HepG2 (cell line): ENCODE results near the gene DLG2. TPM values are rescaled to one million over a fixed set of nuclear protein-coding genes. Genes with fewer than 3 reads are reported as not detected.

ENCODE experiments used
- ATAC-seq: fragments of 200-7000 bp; cut with Tn5 transposase; 3 replicates; pipeline ENCODE4 v1.9.1; 2020; ENCODE audit warnings: mild to moderate bottlenecking, moderate library complexity
- BruUV-seq: library from RNA; stranded (reverse); fragments of 400-500 nt; replicated peaks from 2 replicates; lab custom pipeline; 2021; lab: Mats Ljungman, UMichigan
- CTCF ChIA-PET: fragments of 300-600 bp; formaldehyde crosslinking; extraction: SDS; loops from one replicate; lab custom pipeline; 2021; ENCODE audit warnings: low total read pairs, inconsistent platforms, low intra/inter-chr PET ratio; lab: Yijun Ruan, JAX
- POLR2A ChIA-PET: fragments of 350-600 bp; sonication (Branson Sonifier 250); formaldehyde crosslinking; loops from one replicate; lab custom pipeline; 2020; ENCODE audit warnings: antibody characterized with exemption, inconsistent platforms; lab: Yijun Ruan, JAX
- DNase-seq: peaks from one replicate; pipeline ENCODE4 v3.0.0-alpha.2; 2015; ENCODE audit warnings: low spot score
- FAIRE-seq: peaks from 3 replicates; lab custom pipeline; 2011; peaks lifted over from hg19 to GRCh38; lab: Jason Lieb, UNC
- H2AFZ ChIP-seq: one replicate; pipeline ENCODE4 v1.6.1; 2011; ENCODE audit warnings: low read length, inconsistent platforms
- H3K27ac ChIP-seq: fragments of 300-600 bp; 3 replicates; pipeline ENCODE4 v1.8.0; 2011; ENCODE audit warnings: mixed run types, mild to moderate bottlenecking, mixed read lengths, low read length, inconsistent platforms; ENCODE audit not compliant: insufficient read depth; ENCODE audit errors: extremely low read length
- H3K27me3 ChIP-seq, 2 experiments: fragments of 200-600 bp in 1 of 2; 2 replicates in 1 of 2; 3 replicates in 1 of 2; pipeline versions ENCODE4 v1.6.0 to v1.8.0; 2011; ENCODE audit warnings: low read length in 2 of 2, mild to moderate bottlenecking in 2 of 2, moderate library complexity in 2 of 2, inconsistent platforms in 1 of 2; ENCODE audit not compliant: insufficient read depth in 2 of 2, control insufficient read depth in 1 of 2
- H3K36me3 ChIP-seq, 2 experiments: fragments of 200-600 bp in 1 of 2; replicated peaks in 1 of 2; 2 replicates in 1 of 2; 3 replicates in 1 of 2; pipeline versions ENCODE4 v1.5.1 to v1.8.0; 2011; ENCODE audit warnings: low read length in 2 of 2, inconsistent platforms in 1 of 2; ENCODE audit not compliant: insufficient read depth in 2 of 2, control insufficient read depth in 1 of 2
- H3K4me1 ChIP-seq: 2 replicates; pipeline ENCODE4 v1.5.1; 2012; ENCODE audit warnings: low read length, inconsistent platforms; ENCODE audit not compliant: insufficient read depth
- H3K4me2 ChIP-seq: 2 replicates; pipeline ENCODE4 v1.6.0; 2011; ENCODE audit warnings: low read depth, low read length, inconsistent platforms
- H3K4me3 ChIP-seq, 3 experiments: fragments of 200-600 bp in 1 of 3; sonication (generic), shearing (Covaris generic) in 1 of 3; replicated peaks in 1 of 3; 2 replicates each; pipeline ENCODE4 v1.5.1; 2011 to 2016; ENCODE audit warnings: low read length in 3 of 3, inconsistent platforms in 2 of 3, low read depth in 2 of 3, mild to moderate bottlenecking in 2 of 3, control low read depth in 1 of 3, mixed read lengths in 1 of 3; ENCODE audit not compliant: insufficient read depth in 1 of 3
- H3K79me2 ChIP-seq: one replicate; pipeline ENCODE4 v1.6.1; 2011; ENCODE audit warnings: low read length, inconsistent platforms; ENCODE audit not compliant: insufficient read depth
- H3K9ac ChIP-seq: 2 replicates; pipeline ENCODE4 v1.6.0; 2011; ENCODE audit warnings: mild to moderate bottlenecking, low read depth, low read length, inconsistent platforms; ENCODE audit not compliant: insufficient read depth
- H3K9me3 ChIP-seq: 2 replicates; pipeline ENCODE4 v1.5.1; 2012; ENCODE audit warnings: mild to moderate bottlenecking, low read length
- H4K20me1 ChIP-seq: 2 replicates; pipeline ENCODE4 v1.6.0; 2011; ENCODE audit warnings: inconsistent platforms, mild to moderate bottlenecking, low read length, moderate library complexity; ENCODE audit not compliant: insufficient read depth
- FOXJ3 ChIP-seq: sonication (generic); formaldehyde crosslinking; IDR thresholded peaks from 2 replicates; pipeline ENCODE4 v1.4.0; 2020; ENCODE audit warnings: missing genetic modification reagents, mild to moderate bottlenecking, borderline replicate concordance
- ISL2 ChIP-seq: sonication (generic); formaldehyde crosslinking; IDR thresholded peaks from 2 replicates; pipeline ENCODE4 v1.5.0; 2020; ENCODE audit warnings: missing genetic modification reagents
- RXRB ChIP-seq: IDR thresholded peaks from 2 replicates; pipeline ENCODE4 v1.6.1; 2016; ENCODE audit warnings: borderline replicate concordance, missing genetic modification reagents, missing compliant biosample characterization
- ZBTB21 ChIP-seq: sonication (generic); formaldehyde crosslinking; IDR thresholded peaks from 2 replicates; pipeline ENCODE4 v1.4.0; 2020; ENCODE audit warnings: missing genetic modification reagents
- ZFX ChIP-seq: sonication (generic); formaldehyde crosslinking; IDR thresholded peaks from 2 replicates; pipeline ENCODE4 v1.4.0; 2020; ENCODE audit warnings: mild to moderate bottlenecking, low read depth, missing genetic modification reagents, moderate library complexity
- ZSCAN20 ChIP-seq: sonication (generic); formaldehyde crosslinking; IDR thresholded peaks from 2 replicates; pipeline ENCODE4 v1.4.0; 2020; ENCODE audit warnings: missing genetic modification reagents, mild to moderate bottlenecking, borderline replicate concordance
- WGBS: methylation state at CpG from one replicate; pipeline ENCODE4 v1.1.6; 2017; ENCODE audit warnings: low lambda C conversion rate; 5-methylcytosine and 5-hydroxymethylcytosine counted together
- in situ Hi-C: cut with HindIII; loops from 2 replicates; pipeline ENCODE4 v1.10.0; 2017; ENCODE audit warnings: low pct_unique_long_range_greater_than_20kb; ENCODE audit not compliant: extremely low pct_ligation_motif_present
- intact Hi-C: fragments of 100-400 bp; cut with micrococcal nuclease; formaldehyde crosslinking; loops from one replicate; pipeline ENCODE4 v1.10.0; 2022; ENCODE audit not compliant: unreplicated experiment
- polyA plus RNA-seq, 8 experiments: library from polyadenylated mRNA; depleted of rRNA in 3 of 8; stranded (reverse) in 7 of 8; unstranded in 1 of 8; fragments of >200 nt; fragmentation: Illumina TruSeq in 4 of 8; extraction: Trizol in 4 of 8; gene quantifications; 2 replicates each; pipeline versions ENCODE4 v1.2.1 to v1.2.3, GENCODE V29; 2011 to 2016; ENCODE audit warnings: low read depth in 4 of 8, missing spikeins in 1 of 8, mixed read lengths in 1 of 8; ENCODE audit not compliant: insufficient read depth in 1 of 8
- total RNA-seq, 5 experiments: library from RNA; depleted of rRNA; stranded (reverse); fragments of >200 nt; fragmentation: Illumina TruSeq; extraction: Trizol; gene quantifications; 2 replicates each; pipeline ENCODE4 v1.2.3, GENCODE V29; 2016; ENCODE audit warnings: low read depth in 1 of 5
- TF ChIP-seq, protein P1 (sequence below): IDR thresholded peaks from 2 replicates; pipeline ENCODE4 v1.6.1; 2016; ENCODE audit warnings: missing biosample characterization, missing genetic modification reagents, low read depth
- TF ChIP-seq, protein P2 (sequence below): IDR thresholded peaks from 2 replicates; pipeline ENCODE4 v1.6.1; 2016
- TF ChIP-seq, protein P3 (sequence below): sonication (generic); formaldehyde crosslinking; IDR thresholded peaks from 2 replicates; pipeline ENCODE4 v1.4.0; 2020; ENCODE audit warnings: missing genetic modification reagents, borderline replicate concordance
- TF ChIP-seq, protein P4 (sequence below): sonication (generic); formaldehyde crosslinking; IDR thresholded peaks from 2 replicates; pipeline ENCODE4 v1.9.0; 2021; ENCODE audit warnings: missing genetic modification reagents, mild to moderate bottlenecking, borderline replicate concordance
- TF ChIP-seq, protein P5 (sequence below), 2 experiments: IDR thresholded peaks; 2 replicates each; pipeline ENCODE4 v1.6.1; 2011 to 2012; ENCODE audit warnings: low read length in 2 of 2, borderline replicate concordance in 1 of 2, low read depth in 1 of 2, mild to moderate bottlenecking in 1 of 2, moderate library complexity in 1 of 2
- TF ChIP-seq, protein P6 (sequence below): sonication (generic); formaldehyde crosslinking; IDR thresholded peaks from 2 replicates; pipeline ENCODE4 v1.8.1; 2023; ENCODE audit warnings: mild to moderate bottlenecking, moderate library complexity, missing genetic modification reagents

DLG2 gene
- total and polyA plus RNA-seq, 2 of the 13 experiments (the other 11 are each of a cell fraction or from before 2014, with no cell fraction given) = 0.46 to 1.0 TPM

DNA sequence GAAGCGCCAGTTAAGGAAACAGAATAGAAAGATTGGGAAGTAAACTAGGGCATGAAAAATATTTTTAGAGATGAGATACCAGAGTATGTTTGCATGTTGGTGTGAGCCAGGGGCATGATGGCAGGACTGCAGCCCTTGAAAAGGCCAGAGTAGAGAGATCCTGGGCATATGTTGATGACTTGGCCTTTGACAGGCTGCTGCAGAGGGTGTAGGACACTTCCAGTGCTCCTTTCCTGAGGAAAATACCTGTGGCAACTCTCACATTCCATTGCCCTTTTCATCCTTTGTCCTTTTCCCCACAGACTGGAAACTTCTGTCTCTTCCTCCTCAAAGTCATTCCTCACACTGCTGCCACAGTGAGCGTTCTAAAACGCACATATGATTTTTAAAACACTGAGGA lies 2190.3 kb downstream of the DLG2 start:
- Histone ChIP-seq H3K9ac (no peak overlapping the region), H3K27ac (no peak overlapping the region), H2AFZ (no peak overlapping the region), H4K20me1 (no peaks in the 10 kb centered on the region), H3K79me2 (no peaks in the 10 kb centered on the region), H3K4me3 (no peak overlapping the region), H3K4me1 (no peaks in the 10 kb centered on the region), H3K36me3 (no peaks in the 10 kb centered on the region), H3K9me3 (no peaks in the 10 kb centered on the region), H3K27me3 (0 out of 5 replicates have a peak, but pooled peaks cover 0 to 3% of the 10 kb centered on the region in 2 experiments), H3K4me2 (no peak overlapping the region)
- ChIA-PET CTCF (no interaction called here), POLR2A (no interaction called here)
- intact Hi-C loops (no loop called here), in situ Hi-C loops (no loop called here)
- no TSS peak for BruUV-seq
- 13% methylated on average over 3 of the region's 3 CpGs for WGBS
- ATAC-seq (no peak), DNase-seq (no peak), FAIRE-seq (no peak)
- TF ChIP-seq, protein P1, sequence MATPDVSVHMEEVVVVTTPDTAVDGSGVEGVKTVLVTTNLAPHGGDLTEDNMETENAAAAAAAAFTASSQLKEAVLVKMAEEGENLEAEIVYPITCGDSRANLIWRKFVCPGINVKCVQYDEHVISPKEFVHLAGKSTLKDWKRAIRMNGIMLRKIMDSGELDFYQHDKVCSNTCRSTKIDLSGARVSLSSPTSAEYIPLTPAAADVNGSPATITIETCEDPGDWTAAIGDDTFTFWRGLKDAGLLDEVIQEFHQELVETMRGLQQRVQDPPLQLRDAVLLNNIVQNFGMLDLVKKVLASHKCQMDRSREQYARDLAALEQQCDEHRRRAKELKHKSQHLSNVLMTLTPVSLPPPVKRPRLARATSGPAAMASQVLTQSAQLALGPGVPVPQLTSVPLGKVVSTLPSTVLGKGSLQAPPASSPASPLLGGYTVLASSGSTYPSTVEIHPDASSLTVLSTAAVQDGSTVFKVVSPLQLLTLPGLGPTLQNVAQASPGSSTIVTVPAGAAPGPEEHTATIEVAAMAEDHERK (CRISPR knock-in tag) = no peak
- TF ChIP-seq ZBTB21 (CRISPR knock-in tag) (no peak), ISL2 (CRISPR knock-in tag) (no peak), FOXJ3 (CRISPR knock-in tag) (no peak), ZSCAN20 (CRISPR knock-in tag) (no peak), RXRB (CRISPR knock-in tag) (no peak), ZFX (CRISPR knock-in tag) (no peak)
- TF ChIP-seq, protein P2, sequence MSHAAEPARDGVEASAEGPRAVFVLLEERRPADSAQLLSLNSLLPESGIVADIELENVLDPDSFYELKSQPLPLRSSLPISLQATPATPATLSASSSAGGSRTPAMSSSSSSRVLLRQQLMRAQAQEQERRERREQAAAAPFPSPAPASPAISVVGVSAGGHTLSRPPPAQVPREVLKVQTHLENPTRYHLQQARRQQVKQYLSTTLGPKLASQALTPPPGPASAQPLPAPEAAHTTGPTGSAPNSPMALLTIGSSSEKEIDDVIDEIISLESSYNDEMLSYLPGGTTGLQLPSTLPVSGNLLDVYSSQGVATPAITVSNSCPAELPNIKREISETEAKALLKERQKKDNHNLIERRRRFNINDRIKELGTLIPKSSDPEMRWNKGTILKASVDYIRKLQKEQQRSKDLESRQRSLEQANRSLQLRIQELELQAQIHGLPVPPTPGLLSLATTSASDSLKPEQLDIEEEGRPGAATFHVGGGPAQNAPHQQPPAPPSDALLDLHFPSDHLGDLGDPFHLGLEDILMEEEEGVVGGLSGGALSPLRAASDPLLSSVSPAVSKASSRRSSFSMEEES (CRISPR knock-in tag) = no peak
- TF ChIP-seq, protein P3, sequence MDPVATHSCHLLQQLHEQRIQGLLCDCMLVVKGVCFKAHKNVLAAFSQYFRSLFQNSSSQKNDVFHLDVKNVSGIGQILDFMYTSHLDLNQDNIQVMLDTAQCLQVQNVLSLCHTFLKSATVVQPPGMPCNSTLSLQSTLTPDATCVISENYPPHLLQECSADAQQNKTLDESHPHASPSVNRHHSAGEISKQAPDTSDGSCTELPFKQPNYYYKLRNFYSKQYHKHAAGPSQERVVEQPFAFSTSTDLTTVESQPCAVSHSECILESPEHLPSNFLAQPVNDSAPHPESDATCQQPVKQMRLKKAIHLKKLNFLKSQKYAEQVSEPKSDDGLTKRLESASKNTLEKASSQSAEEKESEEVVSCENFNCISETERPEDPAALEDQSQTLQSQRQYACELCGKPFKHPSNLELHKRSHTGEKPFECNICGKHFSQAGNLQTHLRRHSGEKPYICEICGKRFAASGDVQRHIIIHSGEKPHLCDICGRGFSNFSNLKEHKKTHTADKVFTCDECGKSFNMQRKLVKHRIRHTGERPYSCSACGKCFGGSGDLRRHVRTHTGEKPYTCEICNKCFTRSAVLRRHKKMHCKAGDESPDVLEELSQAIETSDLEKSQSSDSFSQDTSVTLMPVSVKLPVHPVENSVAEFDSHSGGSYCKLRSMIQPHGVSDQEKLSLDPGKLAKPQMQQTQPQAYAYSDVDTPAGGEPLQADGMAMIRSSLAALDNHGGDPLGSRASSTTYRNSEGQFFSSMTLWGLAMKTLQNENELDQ (CRISPR knock-in tag) = no peak
- TF ChIP-seq, protein P4, sequence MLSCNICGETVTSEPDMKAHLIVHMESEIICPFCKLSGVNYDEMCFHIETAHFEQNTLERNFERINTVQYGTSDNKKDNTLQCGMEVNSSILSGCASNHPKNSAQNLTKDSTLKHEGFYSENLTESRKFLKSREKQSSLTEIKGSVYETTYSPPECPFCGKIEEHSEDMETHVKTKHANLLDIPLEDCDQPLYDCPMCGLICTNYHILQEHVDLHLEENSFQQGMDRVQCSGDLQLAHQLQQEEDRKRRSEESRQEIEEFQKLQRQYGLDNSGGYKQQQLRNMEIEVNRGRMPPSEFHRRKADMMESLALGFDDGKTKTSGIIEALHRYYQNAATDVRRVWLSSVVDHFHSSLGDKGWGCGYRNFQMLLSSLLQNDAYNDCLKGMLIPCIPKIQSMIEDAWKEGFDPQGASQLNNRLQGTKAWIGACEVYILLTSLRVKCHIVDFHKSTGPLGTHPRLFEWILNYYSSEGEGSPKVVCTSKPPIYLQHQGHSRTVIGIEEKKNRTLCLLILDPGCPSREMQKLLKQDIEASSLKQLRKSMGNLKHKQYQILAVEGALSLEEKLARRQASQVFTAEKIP (CRISPR knock-in tag) = no peak
- TF ChIP-seq, protein P5, sequence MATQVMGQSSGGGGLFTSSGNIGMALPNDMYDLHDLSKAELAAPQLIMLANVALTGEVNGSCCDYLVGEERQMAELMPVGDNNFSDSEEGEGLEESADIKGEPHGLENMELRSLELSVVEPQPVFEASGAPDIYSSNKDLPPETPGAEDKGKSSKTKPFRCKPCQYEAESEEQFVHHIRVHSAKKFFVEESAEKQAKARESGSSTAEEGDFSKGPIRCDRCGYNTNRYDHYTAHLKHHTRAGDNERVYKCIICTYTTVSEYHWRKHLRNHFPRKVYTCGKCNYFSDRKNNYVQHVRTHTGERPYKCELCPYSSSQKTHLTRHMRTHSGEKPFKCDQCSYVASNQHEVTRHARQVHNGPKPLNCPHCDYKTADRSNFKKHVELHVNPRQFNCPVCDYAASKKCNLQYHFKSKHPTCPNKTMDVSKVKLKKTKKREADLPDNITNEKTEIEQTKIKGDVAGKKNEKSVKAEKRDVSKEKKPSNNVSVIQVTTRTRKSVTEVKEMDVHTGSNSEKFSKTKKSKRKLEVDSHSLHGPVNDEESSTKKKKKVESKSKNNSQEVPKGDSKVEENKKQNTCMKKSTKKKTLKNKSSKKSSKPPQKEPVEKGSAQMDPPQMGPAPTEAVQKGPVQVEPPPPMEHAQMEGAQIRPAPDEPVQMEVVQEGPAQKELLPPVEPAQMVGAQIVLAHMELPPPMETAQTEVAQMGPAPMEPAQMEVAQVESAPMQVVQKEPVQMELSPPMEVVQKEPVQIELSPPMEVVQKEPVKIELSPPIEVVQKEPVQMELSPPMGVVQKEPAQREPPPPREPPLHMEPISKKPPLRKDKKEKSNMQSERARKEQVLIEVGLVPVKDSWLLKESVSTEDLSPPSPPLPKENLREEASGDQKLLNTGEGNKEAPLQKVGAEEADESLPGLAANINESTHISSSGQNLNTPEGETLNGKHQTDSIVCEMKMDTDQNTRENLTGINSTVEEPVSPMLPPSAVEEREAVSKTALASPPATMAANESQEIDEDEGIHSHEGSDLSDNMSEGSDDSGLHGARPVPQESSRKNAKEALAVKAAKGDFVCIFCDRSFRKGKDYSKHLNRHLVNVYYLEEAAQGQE (IDR thresholded peaks at IDR 0.05; ENCODE audit: borderline replicate concordance in 1 of 2, low read depth in 1 of 2, low read length in 2 of 2) = no peak
- TF ChIP-seq, protein P6, sequence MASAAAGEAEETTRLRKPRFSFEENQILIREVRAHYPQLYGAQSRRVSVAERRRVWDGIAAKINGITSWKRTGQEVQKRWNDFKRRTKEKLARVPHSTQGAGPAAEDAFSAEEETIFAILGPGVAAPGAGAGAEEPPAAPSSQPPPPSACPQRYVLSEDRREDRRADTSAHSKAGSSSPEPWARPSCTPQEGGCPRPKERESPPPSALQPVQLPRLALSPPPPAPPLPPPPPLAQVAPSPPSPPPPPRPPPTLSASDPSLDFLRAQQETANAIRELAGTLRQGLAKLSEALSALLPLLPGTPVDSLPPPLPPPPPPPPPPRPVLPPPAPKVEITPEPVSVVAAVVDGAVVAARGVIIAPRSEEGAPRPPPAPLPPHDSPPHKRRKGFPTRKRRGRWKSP (CRISPR knock-in tag) = no peak
